ENCODE data around the gene MCU.
A peak's percentile ranks its signal among the peaks of the same experiment; 100 is the strongest.
"Not testable (repeated sequence)": the region's sequence is repeated elsewhere in the genome, so short reads cannot be mapped to it uniquely, and the experiment has no call there.

MCU gene

DNA sequence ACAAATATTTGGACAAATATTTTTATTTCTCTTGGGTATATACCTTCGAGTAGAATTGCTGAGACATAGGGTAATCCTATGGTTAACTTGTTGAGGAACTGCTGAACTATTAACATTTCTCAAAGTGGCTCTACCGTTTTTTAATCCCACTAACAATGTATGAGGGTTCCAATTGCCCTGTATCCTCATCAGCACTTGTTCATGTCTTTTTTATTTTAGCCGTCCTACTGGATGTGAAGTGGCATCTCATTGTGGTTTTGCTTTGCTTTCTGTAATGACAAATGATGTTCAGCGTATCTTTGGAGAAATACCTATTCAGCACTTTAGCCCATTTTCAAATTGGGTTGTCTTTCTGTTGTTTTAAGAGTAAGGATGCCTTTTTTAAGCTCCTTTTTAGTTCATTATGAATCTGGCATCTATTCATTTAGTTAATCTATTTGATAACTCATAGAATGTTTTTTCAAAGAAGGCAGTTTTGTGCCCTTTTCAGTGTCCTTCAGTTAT, 40.0 kb downstream of the MCU start:
- DNase-seq (ENCODE audit: low read depth): no peak

DNA sequence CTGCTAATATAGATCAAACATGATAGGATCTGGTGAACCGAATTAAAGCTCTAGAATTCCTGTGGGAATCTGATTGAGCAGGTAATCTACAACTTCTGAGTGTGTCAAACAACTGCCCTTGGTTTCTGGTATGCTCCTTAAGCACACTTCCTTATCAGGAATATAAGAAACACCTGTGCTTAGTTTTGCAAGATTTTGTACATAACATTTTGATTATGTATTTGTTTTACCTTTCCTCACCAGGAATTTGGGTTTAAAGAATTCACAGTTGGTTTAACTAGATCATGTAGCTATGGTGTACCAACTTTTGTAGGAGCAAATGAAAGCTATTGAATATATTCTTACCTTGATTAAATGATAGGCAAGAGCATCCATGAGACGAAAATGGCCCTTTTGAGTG, 40.6 kb downstream of the MCU start:
- no peak for DNase-seq (ENCODE audit: low read depth)

GRCh38 chr10:72733989-72734388, 42.0 kb downstream of the MCU start:
- no peak for DNase-seq (ENCODE audit: low read depth)

- DNase-seq (ENCODE audit: low read depth): no peak
Observed at GRCh38 chr10:72735288-72735936, 43.5 kb downstream of the MCU start.

DNA sequence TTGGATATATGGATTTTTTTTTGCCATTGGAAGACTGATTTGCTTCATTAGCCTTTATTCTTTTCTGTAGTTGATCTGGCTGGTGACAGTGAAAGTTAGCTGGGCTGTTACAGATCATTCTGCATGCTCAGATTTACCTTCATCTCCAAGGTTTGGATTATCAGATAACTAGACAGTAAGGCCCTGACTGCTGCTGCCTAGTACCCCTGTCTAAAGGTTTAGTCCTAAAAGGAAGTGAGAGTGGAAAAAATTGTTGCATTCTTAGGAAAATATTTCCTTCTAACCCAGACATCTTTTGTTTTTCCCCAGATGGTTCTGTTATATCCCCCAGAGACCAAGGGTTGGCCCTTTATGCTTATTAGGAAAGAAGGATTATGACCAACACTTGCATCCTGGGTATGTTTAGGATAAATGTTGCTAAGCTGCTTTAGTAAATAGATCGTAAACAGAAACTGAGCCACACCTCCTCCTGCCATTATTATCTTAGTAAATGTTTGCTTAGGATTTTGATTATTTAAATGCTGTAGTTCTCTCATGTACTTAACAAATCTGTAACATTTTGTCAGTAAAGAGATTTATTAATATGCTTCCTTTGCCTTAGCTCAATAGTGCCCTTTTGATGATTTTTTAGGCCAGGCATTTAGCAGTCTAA, 44.4 kb downstream of the MCU start:
- peak; percentile 56 for DNase-seq (ENCODE audit: low read depth)

DNA sequence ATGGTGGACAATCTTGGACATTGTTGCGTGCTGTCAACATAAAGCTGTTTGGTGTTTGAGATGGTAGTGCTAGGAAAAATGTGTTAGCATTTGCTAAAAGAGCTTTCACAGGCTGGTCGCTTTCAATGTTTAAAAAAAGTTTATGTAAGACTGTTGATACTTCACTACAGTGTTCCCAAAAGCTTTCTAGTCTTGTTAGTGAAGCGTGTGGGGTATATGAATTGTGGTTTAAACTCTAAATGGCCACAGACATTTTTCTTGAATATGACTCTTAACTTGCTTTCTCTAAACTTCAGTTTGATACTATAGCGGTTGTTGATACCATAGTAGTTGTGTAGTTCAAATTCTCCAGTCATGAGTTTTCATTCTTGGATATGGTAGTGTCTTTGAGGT, 44.9 kb downstream of the MCU start:
- no peak for DNase-seq (ENCODE audit: low read depth)

- DNase-seq (ENCODE audit: low read depth): not testable (repeated sequence)
Observed at GRCh38 chr10:72737357-72737756, 45.4 kb downstream of the MCU start.

- DNase-seq (ENCODE audit: low read depth): no peak
Observed at GRCh38 chr10:72738486-72738885, 46.5 kb downstream of the MCU start.

DNA sequence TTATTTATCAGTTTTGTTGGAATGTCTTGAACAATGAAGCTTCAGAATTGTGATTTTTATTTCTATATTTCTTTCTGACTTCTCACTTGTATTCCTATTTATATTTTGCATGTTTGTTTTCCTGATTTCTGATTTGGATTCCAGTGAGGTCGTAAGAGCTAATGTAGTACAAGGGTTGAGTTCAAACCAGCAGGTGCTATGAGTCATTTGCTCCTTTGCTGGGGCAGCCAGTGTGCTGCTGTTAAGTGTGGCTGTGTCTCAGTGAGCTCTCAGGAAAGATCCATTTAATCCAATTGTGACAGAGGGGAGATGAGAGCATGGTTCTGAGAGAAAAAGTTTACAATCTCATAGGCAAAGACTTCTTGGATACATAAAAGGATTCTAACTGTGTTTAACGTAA, 48.6 kb downstream of the MCU start:
- DNase-seq (ENCODE audit: low read depth): no peak

- no peak for DNase-seq (ENCODE audit: low read depth)
Observed at GRCh38 chr10:72742092-72742491, 50.1 kb downstream of the MCU start.

GRCh38 chr10:72742797-72743196, 50.9 kb downstream of the MCU start:
- no peak for DNase-seq (ENCODE audit: low read depth)

- no peak for DNase-seq (ENCODE audit: low read depth)
Observed at GRCh38 chr10:72744566-72744965, 52.6 kb downstream of the MCU start.

- DNase-seq (ENCODE audit: low read depth): no peak
Observed at GRCh38 chr10:72746426-72747363, 54.8 kb downstream of the MCU start.

DNA sequence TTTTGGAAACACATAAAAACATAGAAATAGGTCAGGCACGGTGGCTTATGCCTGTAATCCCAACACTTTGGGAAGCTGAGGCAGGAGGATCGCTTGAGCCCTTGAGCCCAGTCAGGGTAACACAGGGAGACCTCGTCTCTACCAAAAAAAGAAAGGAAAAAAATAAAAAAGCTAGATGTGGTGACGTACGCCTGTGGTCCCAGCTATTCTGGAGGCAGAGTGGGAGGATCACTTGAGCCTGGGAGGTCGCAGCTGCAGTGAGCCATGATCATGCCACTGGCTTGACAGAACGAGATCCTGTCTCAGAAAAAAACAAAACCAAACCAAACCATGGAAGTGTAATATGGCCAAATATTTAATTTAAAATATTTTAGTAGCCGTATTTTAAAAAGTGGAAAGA, 55.6 kb downstream of the MCU start:
- DNase-seq (ENCODE audit: low read depth): no peak

DNA sequence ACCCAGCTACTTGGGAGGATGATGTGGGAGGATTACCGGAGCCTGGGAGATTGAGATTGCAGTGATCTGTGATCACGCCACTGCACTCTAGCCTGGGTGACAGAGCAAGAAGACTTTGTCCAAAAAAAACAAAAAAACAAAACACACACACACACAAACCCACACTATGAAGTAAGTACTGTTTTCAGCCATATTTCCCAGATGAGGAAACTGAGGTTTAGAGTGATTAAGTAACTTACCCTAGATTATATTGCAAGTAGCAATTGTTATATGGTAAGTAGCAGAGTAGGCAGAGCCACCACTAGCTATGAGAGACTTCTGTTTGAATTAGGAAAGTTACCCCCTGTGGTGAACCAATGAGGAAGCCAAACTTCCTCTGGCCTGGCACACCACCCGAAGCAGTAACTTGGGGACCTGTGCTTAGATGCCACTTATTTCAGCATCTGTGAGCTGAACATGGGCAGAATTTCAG, 61.9 kb downstream of the MCU start:
- DNase-seq (ENCODE audit: low read depth): no peak

DNA sequence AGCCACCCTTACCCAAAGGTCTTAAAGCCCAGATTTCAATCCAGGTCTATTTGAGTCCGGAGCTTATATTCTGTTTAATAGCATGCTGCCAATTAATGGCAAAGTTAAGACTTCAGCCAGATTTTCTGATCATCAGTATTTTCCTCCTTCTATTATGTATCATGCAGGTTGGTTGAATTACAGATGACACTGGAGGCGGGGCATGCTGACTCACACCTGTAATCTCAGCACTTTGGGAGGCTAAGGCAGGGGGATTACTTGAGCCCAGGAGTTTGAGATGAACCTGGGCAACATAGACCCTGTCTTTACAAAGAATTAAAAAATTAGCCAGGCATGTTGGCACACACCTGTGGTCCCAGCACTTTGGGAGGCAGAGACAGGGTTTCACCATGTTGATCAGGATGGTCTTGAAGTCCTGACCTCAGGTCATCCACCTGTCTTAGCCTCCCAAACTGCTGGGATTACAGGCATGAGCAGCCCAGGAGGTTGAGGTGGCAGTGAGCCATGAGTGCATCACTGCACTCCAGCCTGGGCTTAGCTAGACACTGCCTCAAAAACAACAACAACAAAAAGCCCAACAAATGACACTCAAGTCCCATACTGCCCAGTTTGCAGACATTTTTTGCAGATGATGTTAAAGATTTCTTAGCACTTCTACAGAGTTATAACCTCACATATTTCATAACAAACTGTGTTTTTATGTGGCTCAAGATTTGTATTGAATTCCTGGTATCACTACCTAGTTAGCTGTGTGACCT, 62.5 kb downstream of the MCU start:
- no peak for DNase-seq (ENCODE audit: low read depth)

DNA sequence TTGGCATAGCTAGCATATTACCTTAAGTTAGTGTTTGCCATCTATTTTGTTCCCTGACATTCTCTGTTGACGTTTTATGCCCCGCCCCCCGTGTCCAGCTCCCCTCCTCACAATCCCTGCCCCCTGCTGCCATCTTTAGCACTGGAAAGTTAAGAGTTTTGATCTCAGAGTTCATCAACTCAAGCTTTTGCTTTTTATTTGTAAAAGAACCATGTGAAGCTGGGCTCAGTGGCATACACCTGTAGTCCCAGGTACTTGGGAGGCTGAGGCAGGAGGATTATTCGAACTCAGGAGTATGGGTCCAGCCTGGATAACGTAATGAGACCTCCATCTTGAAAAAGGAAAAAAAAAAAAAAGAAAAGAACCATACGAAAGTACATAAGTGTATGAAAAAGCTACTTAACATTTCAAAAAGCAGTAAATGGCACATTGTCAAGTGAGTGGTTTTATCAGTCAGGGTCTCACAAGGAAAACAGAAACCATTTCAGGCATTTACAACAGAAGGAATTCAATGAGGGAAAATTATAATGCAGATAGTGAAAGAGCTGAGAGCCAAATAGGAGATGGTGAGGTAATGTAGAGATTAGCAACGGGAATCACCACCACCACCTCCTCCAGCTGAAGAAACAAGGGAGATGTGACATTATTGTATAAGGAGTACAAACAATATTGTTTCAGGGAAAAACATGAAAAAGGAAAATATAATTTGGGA, 64.9 kb downstream of the MCU start:
- DNase-seq (ENCODE audit: low read depth): no peak

DNA sequence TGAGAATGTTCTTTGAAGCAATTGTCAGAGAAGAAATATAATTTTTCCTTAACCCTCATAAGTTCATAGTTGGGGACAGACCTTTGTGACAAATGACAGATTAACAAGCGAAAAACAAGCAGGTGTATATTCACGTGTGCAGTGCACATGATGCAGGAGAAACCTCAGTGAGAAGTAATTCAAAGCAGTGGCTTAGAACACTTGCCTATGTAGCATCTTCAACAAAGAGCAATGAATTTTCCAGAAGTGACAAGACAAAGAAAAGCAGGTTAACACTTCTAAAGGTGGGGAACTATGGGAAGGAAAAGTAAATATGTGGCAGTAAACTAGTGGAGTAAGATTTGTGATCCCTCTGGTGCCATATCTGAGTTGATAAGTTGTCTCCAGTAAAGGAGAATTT, 65.8 kb downstream of the MCU start:
- DNase-seq (ENCODE audit: low read depth): no peak

DNA sequence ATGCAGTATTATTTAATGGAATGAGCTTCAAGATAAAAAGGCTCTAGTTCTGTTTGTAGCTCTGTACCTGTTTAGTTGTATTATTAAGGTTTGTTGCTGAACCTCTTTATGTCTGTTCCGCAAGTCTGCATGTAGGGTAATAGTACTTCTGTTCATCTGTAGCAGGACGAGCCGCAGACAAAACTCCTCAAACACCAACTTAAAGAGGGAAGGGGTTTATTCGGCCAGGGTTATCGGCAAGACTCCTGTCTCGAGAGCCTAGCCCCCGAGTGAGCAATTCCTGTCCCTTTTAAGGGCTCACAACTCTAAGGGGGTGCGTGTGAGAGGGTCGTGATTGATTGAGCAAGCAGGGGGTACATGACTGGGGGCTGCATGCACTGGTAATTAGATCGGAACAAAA, 67.0 kb downstream of the MCU start:
- not testable (repeated sequence) for DNase-seq (ENCODE audit: low read depth)

DNA sequence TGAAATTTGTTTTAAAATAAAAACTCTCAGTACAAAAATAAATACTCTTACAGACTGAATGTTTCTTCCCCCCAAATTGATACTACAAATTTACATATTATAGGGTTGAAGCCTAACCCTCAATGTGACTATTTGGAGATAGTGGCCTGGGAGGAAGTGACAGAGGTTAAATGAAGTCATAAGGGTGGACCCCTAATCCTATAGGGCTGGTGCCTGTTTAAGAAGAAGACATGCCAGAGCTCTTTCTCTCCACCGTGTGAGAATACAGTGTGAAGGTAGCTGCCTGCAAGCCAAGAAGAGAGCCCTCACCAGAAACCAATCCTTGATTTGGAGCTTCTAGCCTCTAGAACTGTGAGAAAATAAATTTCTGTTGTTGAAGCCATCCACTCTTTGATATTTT, 67.6 kb downstream of the MCU start:
- DNase-seq (ENCODE audit: low read depth): no peak

- no peak for DNase-seq (ENCODE audit: low read depth)
Observed at GRCh38 chr10:72761498-72761897, 69.6 kb downstream of the MCU start.
